Naive B cell (primary cell): Measurements from ENCODE around the gene SH3RF3. TPM values are rescaled to one million over a fixed set of nuclear protein-coding genes. Genes with fewer than 3 reads are reported as not detected.
A peak's percentile ranks its signal among the peaks of the same experiment; 100 is the strongest.

Source experiments
- ATAC-seq, 2 donors: fragments of 150-1000 bp; cut with Tn5 transposase; 2 replicates each; pipeline ENCODE4 v1.10.0; 2021; ENCODE audit warnings: low read depth in 2 of 2, mild to moderate bottlenecking in 2 of 2, moderate library complexity in 2 of 2
- DNase-seq: peaks from one replicate; pipeline ENCODE4 v3.0.0; 2022
- H3K27ac Mint-ChIP-seq, 6 donors: one replicate each; pipeline ENCODE4 v1.8.0; 2020 to 2022; ENCODE audit warnings: mild to moderate bottlenecking in 6 of 6, mixed read lengths in 6 of 6, moderate library complexity in 5 of 6, inconsistent platforms in 2 of 6
- H3K27me3 Mint-ChIP-seq, 3 donors: one replicate each; pipeline ENCODE4 v1.8.0; 2021 to 2022; ENCODE audit warnings: mixed read lengths in 3 of 3, mild to moderate bottlenecking in 1 of 3
- H3K36me3 Mint-ChIP-seq, 2 donors: one replicate each; pipeline ENCODE4 v1.8.0; 2020 to 2022; ENCODE audit warnings: mixed read lengths in 2 of 2, inconsistent platforms in 1 of 2, mild to moderate bottlenecking in 1 of 2
- H3K4me1 Mint-ChIP-seq, 3 donors: one replicate each; pipeline ENCODE4 v1.8.0; 2020 to 2022; ENCODE audit warnings: mixed read lengths in 3 of 3, inconsistent platforms in 1 of 3, mild to moderate bottlenecking in 1 of 3, moderate library complexity in 1 of 3
- H3K4me3 Mint-ChIP-seq, 8 donors: one replicate each; pipeline ENCODE4 v1.8.0; 2020 to 2022; ENCODE audit warnings: mild to moderate bottlenecking in 8 of 8, mixed read lengths in 8 of 8, moderate library complexity in 8 of 8, inconsistent platforms in 2 of 8
- H3K9me3 Mint-ChIP-seq, 7 donors: one replicate each; pipeline ENCODE4 v1.8.0; 2020 to 2022; ENCODE audit warnings: mixed read lengths in 7 of 7, mild to moderate bottlenecking in 5 of 7, inconsistent platforms in 2 of 7, moderate library complexity in 1 of 7
- polyA plus RNA-seq, 6 donors: library from polyadenylated mRNA; unstranded; fragments of 300-500 nt; fragmentation: Illumina TruSeq; gene quantifications; one replicate each; pipeline ENCODE4 v1.2.3, GENCODE V29; 2021; ENCODE audit warnings: low read depth in 6 of 6

The SH3RF3 gene
- polyA plus RNA-seq, 6 donors from 2014 or later, result 0.05 to 0.76 (median 0.64) TPM; not detected in 1

DNA sequence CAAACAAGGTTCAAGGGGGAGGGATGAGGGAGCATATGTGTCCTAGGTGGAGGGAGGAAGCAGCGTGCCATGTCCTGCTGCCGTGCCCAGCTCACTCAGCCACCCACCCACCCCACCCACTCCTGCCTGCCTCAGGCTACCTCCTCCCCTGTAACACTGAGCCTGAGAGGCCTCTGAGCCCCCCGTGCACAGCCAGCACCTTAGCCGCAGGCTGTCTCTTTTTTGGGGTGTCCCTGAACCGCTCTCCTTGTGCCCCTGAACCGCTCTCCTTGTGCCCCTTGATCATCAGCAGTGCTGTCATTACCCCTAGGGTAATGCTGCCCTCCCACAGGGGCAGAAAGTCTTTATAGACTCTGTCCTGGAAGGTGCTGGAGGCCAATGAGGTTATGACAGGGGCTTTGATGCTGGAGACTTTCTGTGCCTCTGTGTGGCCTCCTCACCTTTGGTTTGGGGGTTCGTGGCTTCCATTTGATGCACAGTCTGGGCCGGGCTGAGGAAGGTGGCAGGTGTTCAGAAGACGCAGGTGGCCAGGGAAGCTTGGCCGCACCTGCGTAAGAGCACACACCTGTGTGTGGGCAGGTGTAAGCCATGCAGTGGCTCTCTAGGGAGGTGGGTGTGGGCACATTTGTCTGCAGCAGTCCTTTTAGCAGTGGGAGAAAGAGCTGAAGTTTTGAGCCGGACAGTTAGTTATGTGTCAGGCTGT lies 344.8 kb downstream of the SH3RF3 start:
- ATAC-seq (no peak), DNase-seq (no peak)
- peaks cover 0 to 15% (median 4%) of the 10 kb centered on the region in 3 donors for H3K27me3 Mint-ChIP-seq
- H3K27ac Mint-ChIP-seq, result no peak overlapping the region
- peak overlapping the region in 1 of 8 donors; percentile 3 for H3K4me3 Mint-ChIP-seq
- peaks cover 6 to 20% (median 11%) of the 10 kb centered on the region in 3 donors for H3K4me1 Mint-ChIP-seq
- H3K9me3 Mint-ChIP-seq, result no peaks in the 10 kb centered on the region
- peaks cover 0 to 4% of the 10 kb centered on the region in 2 donors for H3K36me3 Mint-ChIP-seq

- DNase-seq (no peak), ATAC-seq (no peak)
- Mint-ChIP-seq H3K36me3 (peaks cover 0 to 4% of the 10 kb centered on the region in 2 donors), H3K4me1 (peaks cover 6 to 20% (median 11%) of the 10 kb centered on the region in 3 donors), H3K27ac (peak overlapping the region in 1 of 6 donors; percentile 16), H3K9me3 (no peaks in the 10 kb centered on the region), H3K4me3 (peak overlapping the region in 1 of 8 donors; percentile 3), H3K27me3 (peaks cover 0 to 15% (median 4%) of the 10 kb centered on the region in 3 donors)
These were observed 345.4 kb downstream of the SH3RF3 start for GRCh38 chr2:109474319-109474825.

GRCh38 chr2:109475531-109476210 lies 346.7 kb downstream of the SH3RF3 start:
- Mint-ChIP-seq H3K4me1 (peaks cover 6 to 20% (median 10%) of the 10 kb centered on the region in 3 donors), H3K9me3 (no peaks in the 10 kb centered on the region), H3K36me3 (peaks cover 0 to 4% of the 10 kb centered on the region in 2 donors), H3K4me3 (peak overlapping the region in 1 of 8 donors; percentile 44), H3K27ac (no peak overlapping the region), H3K27me3 (peaks cover 0 to 17% (median 5%) of the 10 kb centered on the region in 3 donors)
- ATAC-seq (no peak), DNase-seq (no peak)

- ATAC-seq (no peak), DNase-seq (no peak)
- H3K27me3 Mint-ChIP-seq, result peaks cover 0 to 15% (median 7%) of the 10 kb centered on the region in 3 donors
- H3K4me1 Mint-ChIP-seq, result peaks cover 6 to 19% (median 10%) of the 10 kb centered on the region in 3 donors
- H3K4me3 Mint-ChIP-seq, result peak overlapping the region in 1 of 8 donors; percentile 12
- peaks cover 0 to 4% of the 10 kb centered on the region in 2 donors for H3K36me3 Mint-ChIP-seq
- H3K9me3 Mint-ChIP-seq, result no peaks in the 10 kb centered on the region
- H3K27ac Mint-ChIP-seq, result peak overlapping the region in 2 of 6 donors; percentile 53 to 78
These were observed 347.8 kb downstream of the SH3RF3 start for GRCh38 chr2:109476641-109477441.

GRCh38 chr2:109478906-109479493 lies 350.0 kb downstream of the SH3RF3 start:
- Mint-ChIP-seq H3K9me3 (no peaks in the 10 kb centered on the region), H3K27me3 (peaks cover 4 to 19% (median 7%) of the 10 kb centered on the region in 3 donors), H3K4me3 (no peak overlapping the region), H3K4me1 (peaks cover 3 to 15% (median 7%) of the 10 kb centered on the region in 3 donors), H3K27ac (no peak overlapping the region), H3K36me3 (peaks cover 0 to 9% of the 10 kb centered on the region in 2 donors)
- ATAC-seq (no peak), DNase-seq (no peak)

DNA sequence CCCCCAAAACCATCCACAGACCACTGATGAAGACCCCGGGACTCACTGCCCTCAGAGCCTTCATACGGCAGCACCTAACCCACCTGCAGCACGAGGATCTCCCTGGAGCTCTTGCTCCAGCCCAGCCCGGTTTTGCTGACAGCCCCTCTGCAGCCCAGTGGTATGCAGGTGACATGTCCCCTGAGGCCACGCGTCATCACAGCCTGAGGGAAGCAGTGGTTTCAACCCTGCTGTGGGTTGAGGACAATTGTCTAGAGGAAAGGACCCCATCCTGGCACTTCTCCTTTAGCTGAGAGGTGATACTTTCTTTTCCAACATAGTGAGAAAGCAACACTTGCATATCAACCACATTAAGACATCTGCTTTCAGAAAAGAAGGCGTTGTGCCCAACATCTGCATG lies 350.8 kb downstream of the SH3RF3 start:
- no peak overlapping the region for H3K4me3 Mint-ChIP-seq
- H3K4me1 Mint-ChIP-seq, result peaks cover 0 to 9% (median 4%) of the 10 kb centered on the region in 3 donors
- ATAC-seq, result peak in 1 of 2 donors; percentile 30
- H3K27me3 Mint-ChIP-seq, result peaks cover 4 to 16% (median 7%) of the 10 kb centered on the region in 3 donors
- DNase-seq, result peak; percentile 8
- no peaks in the 10 kb centered on the region for H3K9me3 Mint-ChIP-seq
- peak overlapping the region in 2 of 6 donors; percentile 32 to 69 for H3K27ac Mint-ChIP-seq
- H3K36me3 Mint-ChIP-seq, result peaks cover 0 to 9% of the 10 kb centered on the region in 2 donors

DNA sequence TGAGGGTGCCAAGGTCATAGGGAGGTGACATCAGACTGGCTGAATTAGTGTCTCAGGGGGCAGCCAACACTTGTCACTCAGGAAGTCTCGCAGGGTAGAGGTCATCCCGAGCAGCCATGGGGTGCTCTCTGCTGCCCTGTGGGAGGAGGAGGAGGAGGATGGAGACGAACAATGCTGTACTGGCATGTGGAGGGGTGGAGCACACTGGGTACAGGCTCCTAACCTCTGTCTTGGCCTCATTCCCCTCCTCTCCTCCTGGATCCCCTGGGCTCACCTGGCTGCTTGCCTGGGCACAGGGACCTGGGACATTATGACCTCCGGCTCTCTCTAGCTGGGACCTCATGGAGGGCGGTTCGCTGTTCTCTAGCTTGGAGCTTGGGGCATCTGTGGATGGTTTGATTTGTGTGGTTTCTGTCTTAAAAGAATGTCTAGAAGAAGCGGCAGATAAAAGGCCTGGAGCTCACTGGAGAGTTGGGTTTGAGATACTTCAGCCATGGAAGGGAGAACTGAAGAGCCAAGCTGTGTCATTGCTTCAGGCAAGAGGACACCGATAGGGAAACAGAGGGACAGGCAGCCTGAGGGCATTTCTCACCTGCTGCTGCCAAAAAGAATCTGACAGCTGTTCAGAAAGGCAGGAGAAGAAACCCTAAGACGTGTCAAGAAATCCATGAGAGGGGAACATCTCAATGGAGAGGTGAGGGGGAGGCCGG lies 351.6 kb downstream of the SH3RF3 start:
- Mint-ChIP-seq H3K4me1 (peaks cover 0 to 9% (median 4%) of the 10 kb centered on the region in 3 donors), H3K4me3 (no peak overlapping the region), H3K27me3 (peaks cover 4 to 17% (median 7%) of the 10 kb centered on the region in 3 donors), H3K27ac (peak overlapping the region in 1 of 6 donors; percentile 71), H3K36me3 (peaks cover 0 to 9% of the 10 kb centered on the region in 2 donors), H3K9me3 (no peaks in the 10 kb centered on the region)
- ATAC-seq, result no peak
- DNase-seq, result no peak

DNA sequence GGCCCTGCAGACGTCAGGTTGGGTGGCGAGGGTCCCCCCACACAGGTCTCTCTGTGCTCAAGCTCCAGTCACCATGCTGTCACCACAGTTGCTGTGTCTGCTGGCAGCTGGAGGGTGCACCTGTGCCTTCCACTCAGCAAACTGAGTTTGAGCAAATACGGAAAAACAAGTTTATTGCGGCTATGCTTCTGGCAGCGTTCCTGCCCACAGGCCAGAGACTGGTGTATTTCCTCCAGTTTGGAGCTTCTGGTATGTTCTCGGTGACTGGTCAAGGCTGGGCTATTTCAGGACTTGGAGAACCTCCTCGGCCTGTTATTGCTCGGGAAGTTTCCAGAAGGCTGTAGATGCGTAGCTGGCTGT lies 352.2 kb downstream of the SH3RF3 start:
- Mint-ChIP-seq H3K27me3 (peaks cover 4 to 22% (median 7%) of the 10 kb centered on the region in 3 donors), H3K9me3 (no peaks in the 10 kb centered on the region), H3K36me3 (peaks cover 0 to 9% of the 10 kb centered on the region in 2 donors), H3K27ac (no peak overlapping the region), H3K4me1 (peaks cover 0 to 9% (median 4%) of the 10 kb centered on the region in 3 donors), H3K4me3 (no peak overlapping the region)
- ATAC-seq (no peak), DNase-seq (no peak)

GRCh38 chr2:109481599-109481998 lies 352.6 kb downstream of the SH3RF3 start:
- Mint-ChIP-seq H3K9me3 (no peaks in the 10 kb centered on the region), H3K27me3 (peaks cover 4 to 24% (median 7%) of the 10 kb centered on the region in 3 donors), H3K27ac (no peak overlapping the region), H3K36me3 (peaks cover 0 to 9% of the 10 kb centered on the region in 2 donors), H3K4me1 (peaks cover 0 to 9% (median 4%) of the 10 kb centered on the region in 3 donors), H3K4me3 (no peak overlapping the region)
- no peak for DNase-seq
- ATAC-seq, result no peak

GRCh38 chr2:109482361-109482861 lies 353.4 kb downstream of the SH3RF3 start:
- H3K27me3 Mint-ChIP-seq, result peaks cover 4 to 24% (median 7%) of the 10 kb centered on the region in 3 donors

DNA sequence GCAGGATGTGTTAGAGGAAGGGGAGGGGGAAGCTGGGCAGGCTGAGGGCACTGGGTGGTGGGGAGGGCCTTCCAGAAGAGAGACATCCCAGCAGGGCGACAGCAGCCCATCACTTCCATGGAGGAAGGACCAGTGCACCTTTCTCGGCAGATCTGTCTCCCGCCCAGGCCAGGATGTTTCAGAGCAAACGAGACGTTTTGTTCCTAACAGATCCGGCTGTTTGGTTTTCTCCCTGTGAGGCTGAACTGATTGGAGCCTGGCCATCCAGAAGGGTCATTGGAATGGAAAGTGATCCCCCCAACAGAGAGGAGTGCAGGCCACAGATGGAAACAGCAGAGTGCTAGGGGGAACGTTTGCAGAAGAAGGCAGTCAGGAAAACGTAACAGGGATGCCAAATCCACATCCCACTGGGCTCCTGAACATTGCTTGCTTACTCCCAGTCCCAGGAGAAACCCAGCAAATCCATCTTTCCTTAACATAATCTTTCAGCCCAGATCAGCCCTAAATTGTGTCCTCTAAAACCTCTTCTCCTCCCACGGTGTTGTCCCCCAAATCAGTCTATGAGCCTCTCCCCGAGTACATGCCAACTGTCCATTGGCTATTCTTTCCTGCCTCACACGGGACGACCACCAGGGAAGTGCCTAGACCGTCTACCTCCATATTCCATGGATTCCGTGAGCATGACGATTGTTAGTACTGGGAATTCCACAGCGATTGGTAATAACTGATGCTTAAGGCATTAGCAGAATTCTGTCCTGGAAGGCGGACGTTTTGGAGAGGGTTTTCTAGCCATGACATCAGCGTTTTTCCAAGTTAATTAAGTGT lies 357.9 kb downstream of the SH3RF3 start:
- H3K36me3 Mint-ChIP-seq, result peaks cover 0 to 5% of the 10 kb centered on the region in 2 donors
- H3K4me1 Mint-ChIP-seq, result no peaks in the 10 kb centered on the region
- H3K9me3 Mint-ChIP-seq, result no peaks in the 10 kb centered on the region
- H3K27me3 Mint-ChIP-seq, result peaks cover 0 to 16% (median 4%) of the 10 kb centered on the region in 3 donors
- no peak for DNase-seq
- no peak overlapping the region for H3K27ac Mint-ChIP-seq
- no peak overlapping the region for H3K4me3 Mint-ChIP-seq
- no peak for ATAC-seq

More at GRCh38 chr2:109482361-109482861, 353.4 kb downstream of the SH3RF3 start:
- ATAC-seq (no peak), DNase-seq (no peak)
- H3K4me3 Mint-ChIP-seq, result no peak overlapping the region
- H3K4me1 Mint-ChIP-seq, result peaks cover 0 to 9% (median 4%) of the 10 kb centered on the region in 3 donors
- H3K9me3 Mint-ChIP-seq, result no peaks in the 10 kb centered on the region
- peak overlapping the region in 1 of 6 donors; percentile 75 for H3K27ac Mint-ChIP-seq
- peaks cover 0 to 9% of the 10 kb centered on the region in 2 donors for H3K36me3 Mint-ChIP-seq
